ENCODE measurements around the gene PPP6R3.
"Not testable (repeated sequence)": the region's sequence is repeated elsewhere in the genome, so short reads cannot be mapped to it uniquely, and the experiment has no call there.

Gene PPP6R3

GRCh38 chr11:68434159-68434558 lies 26.4 kb upstream of the PPP6R3 start:
- DNase-seq; intact Hi-C loops (cut with DNase I): not testable (repeated sequence)

GRCh38 chr11:68436162-68436888 lies 24.2 kb upstream of the PPP6R3 start:
- DNase-seq = no peak
- intact Hi-C loops (cut with DNase I) = no loop called here

DNA sequence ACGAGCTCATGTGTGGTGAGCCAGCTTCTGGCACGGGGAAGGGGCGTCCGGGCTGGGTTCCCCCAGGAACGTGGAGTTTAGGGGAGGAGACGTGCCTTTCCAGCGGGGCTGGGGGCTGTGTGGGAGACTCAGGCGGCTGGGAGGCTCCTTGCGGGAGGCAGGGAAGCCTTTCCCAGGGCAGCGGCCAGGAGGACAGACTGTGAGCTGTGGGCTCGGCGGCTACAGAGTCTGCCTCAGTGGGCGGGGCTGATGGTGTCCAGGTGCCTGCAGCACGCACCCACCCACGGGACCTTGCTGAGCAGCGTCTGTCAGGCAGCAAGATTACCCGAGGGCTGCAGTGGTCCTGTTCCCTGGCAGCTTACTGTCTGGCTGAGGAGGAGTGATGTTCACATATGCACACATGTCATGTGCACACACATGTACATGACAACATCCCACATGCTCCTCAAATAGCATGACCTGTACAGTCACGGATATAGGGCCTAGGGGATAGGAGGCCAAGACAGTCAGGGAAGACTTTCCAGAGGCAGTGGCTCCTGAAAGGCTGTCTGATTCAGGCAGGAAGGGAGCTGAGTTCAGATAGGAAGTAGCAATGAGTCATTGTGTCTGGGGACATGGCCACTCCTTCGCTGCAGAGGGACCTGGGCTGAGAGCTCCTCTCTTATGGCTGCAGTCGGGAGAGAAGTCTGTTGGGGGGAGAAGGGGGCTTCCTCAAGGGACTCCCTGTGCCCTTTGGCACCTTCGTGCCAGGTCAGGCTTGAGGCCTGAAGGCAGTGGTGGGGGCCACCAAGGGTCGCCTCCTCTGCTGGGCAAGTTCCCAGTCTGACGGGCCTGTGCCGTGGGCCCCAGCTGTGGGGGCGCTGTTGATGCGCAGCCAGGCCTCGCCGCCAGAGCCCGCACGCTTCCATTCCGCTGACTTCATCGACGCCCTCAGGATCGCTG lies 23.3 kb upstream of the PPP6R3 start:
- peak in 1 of 10 donors; percentile 89 for DNase-seq
- intact Hi-C loops (cut with DNase I) = no loop called here

GRCh38 chr11:68437927-68438657 lies 22.5 kb upstream of the PPP6R3 start:
- intact Hi-C loops (cut with DNase I) = no loop called here
- no peak for DNase-seq

GRCh38 chr11:68438658-68439259 lies 21.8 kb upstream of the PPP6R3 start:
- DNase-seq = peak in 1 of 10 donors; percentile 59
- intact Hi-C loops (cut with DNase I) = no loop called here

- intact Hi-C loops (cut with DNase I) = no loop called here
- no peak for DNase-seq
Observed at GRCh38 chr11:68439355-68440065, 21.0 kb upstream of the PPP6R3 start.

- intact Hi-C loops (cut with DNase I) = no loop called here
- no peak for DNase-seq
Observed at GRCh38 chr11:68440224-68440623, 20.3 kb upstream of the PPP6R3 start.

DNA sequence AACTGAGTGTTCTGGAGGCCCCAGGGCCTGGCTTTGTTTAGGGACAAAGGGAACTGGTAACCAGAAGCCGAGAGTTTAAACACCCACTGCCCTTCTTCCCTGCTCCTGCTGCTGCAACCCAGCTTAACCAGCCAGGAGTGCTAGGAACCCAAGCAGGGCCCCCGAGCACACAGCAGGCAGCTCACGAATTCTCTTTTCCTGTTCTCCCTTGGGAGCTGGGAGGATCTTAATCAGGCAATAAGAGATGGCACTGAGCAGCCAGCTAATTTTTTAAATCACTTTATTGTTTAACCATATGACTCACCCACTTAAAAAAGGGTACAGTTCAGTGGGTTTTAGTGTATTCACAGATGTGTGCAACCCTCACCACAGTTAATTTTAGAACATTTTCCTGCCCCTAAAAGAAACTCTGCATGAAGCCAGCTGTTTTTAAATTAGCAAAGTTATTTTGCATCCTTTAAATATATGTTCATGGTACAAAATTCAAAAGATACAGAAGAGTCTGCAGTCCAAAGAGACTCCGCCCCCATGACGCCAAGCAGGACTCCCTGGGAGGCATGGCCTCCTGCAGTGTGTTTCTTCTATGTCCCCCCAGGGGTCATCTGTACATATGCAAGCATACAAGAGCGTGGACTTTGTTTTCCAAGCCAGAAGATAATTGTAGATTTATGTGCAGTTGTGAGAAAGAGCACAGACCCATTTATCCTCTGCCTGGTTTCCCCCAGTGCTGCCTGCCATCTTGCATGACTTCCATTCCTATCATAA lies 18.9 kb upstream of the PPP6R3 start:
- no peak for DNase-seq
- intact Hi-C loops (cut with DNase I) = no loop called here

- DNase-seq = no peak
- intact Hi-C loops (cut with DNase I) = no loop called here
Observed at GRCh38 chr11:68442433-68442832, 18.1 kb upstream of the PPP6R3 start.

GRCh38 chr11:68444566-68444965 lies 16.0 kb upstream of the PPP6R3 start:
- intact Hi-C loops (cut with DNase I) = no loop called here
- DNase-seq = peak in 3 of 10 donors; percentile 32 to 61 (median 48)

GRCh38 chr11:68445531-68446035 lies 15.0 kb upstream of the PPP6R3 start:
- intact Hi-C loops (cut with DNase I) = loop anchor here (2.0 kb wide), 1 partner anchor 189 kb away; no protein-coding TSS in a partner anchor
- DNase-seq = peak in 3 of 10 donors; percentile 26 to 53 (median 52)

DNA sequence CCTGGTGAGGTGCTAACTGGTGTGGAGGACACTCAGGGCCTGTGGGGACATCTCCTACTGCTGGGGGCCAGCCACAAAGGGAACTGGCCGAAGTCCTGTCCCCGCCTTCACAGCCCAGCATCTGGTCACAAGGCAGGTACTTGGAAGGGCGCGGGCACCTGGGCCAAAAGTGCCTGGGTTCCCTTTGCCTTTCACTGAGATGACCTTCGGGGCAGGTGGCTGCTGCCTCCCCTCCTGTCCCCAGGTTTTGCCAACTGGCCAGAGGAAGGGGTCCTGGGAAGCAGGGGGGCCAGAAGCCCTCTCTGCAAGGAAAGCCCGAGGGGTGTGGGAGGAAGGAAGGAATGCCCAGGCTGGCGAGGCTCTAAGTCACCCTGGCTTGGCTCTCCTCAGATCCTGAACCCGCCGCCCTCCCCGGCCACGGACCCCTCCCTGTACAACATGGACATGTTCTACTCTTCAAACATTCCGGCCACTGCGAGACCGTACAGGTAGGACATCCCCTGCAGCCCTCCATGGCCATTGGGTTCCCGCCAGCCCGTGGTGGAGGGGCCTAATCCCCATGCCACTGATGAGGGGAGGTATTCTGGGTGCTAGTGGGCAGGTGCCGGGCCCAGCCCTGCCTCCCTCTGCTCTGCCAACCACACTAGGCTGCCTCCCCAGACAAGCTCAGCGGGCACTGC lies 14.4 kb upstream of the PPP6R3 start:
- DNase-seq = peak in 3 of 10 donors; percentile 60 to 67 (median 64)
- intact Hi-C loops (cut with DNase I) = loop anchor here (2.0 kb wide), 1 partner anchor 189 kb away; no protein-coding TSS in a partner anchor

GRCh38 chr11:68447015-68447801 lies 13.3 kb upstream of the PPP6R3 start:
- intact Hi-C loops (cut with DNase I) = loop anchor here (2.0 kb wide), 1 partner anchor 190 kb away; no protein-coding TSS in a partner anchor

DNA sequence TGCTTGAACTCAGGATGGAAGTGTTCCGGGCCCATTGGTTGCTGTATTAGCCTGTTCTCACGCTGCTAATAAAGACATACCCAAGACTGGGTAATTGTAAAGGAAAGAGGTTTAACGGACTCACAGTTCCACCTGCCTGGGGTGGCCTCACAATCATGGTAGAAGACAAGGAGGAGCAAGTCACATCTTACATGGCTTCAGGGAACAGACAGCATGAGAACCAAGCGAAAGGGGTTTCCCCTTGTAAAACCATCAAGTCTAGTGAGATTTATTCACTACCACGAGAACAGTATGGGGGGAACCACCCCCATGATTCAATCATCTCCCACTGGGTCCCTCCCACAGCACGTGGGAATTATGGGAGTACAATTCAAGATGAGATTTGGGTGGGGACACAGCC lies 12.6 kb upstream of the PPP6R3 start:
- DNase-seq = not testable (repeated sequence)
- intact Hi-C loops (cut with DNase I) = loop anchor here (2.0 kb wide), 1 partner anchor 191 kb away; no protein-coding TSS in a partner anchor

More at GRCh38 chr11:68447015-68447801, 13.3 kb upstream of the PPP6R3 start:
- DNase-seq = peak; percentile 67 to 97 (median 82)

DNA sequence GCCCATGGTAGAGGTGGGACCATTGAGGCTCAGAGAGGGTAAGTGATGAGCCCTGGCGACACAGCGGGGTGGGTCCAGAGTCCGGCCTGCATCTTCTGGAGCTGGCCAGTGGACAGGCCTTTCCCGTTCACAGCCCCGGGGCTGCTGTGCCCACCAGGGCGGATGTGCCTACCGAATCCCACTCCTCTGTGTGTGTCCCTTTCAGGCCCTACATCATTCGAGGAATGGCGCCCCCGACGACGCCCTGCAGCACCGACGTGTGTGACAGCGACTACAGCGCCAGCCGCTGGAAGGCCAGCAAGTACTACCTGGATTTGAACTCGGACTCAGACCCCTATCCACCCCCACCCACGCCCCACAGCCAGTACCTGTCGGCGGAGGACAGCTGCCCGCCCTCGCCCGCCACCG lies 11.9 kb upstream of the PPP6R3 start:
- peak in 3 of 10 donors; percentile 71 to 77 (median 74) for DNase-seq
- intact Hi-C loops (cut with DNase I) = no loop called here

DNA sequence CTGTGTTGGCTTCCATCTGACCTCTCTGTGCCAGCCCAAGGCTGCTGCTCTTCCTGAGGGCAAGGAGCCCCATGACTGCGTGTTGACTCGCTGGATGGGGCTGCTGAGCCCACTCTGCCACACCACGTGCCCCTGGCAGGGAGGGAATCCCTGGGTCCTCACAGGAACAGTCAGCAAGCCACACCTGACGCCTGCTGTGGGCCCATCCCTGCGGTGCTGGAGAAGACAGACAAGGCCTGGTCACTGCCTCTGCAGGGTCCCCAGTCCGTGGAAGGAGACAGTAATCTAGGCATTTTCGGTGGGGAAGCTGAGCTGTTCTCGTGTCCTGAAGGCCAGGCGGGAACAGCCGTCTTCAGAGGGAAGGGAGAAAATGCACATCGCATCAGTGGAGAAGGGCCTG lies 10.6 kb upstream of the PPP6R3 start:
- intact Hi-C loops (cut with DNase I) = no loop called here
- peak in 3 of 10 donors; percentile 32 to 52 (median 43) for DNase-seq

DNA sequence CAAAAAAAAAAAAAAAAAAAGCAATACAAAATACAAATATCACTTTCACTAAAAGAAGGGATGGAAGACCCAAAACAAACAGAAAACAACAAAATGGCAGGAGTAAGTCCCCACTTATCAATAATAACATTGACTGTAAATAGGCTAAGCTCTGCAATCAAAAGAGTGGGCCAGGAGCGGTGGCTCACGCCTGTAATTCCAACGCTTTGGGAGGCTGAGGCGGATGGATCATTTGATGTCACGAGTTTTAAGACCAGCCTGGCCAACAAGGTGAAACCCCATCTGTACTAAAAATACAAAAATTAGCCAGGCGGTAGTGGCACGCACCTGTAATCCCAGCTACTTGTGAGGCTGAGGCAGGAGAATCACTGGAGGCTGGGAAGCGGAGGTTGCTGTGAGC lies 9.8 kb upstream of the PPP6R3 start:
- intact Hi-C loops (cut with DNase I) = no loop called here
- peak in 3 of 10 donors; percentile 8 to 55 (median 47) for DNase-seq

All from posterior cingulate gyrus (tissue), 11 donors.